H1 (cell line): Measurements from ENCODE around the gene RWDD4. TPM values are rescaled to one million over a fixed set of nuclear protein-coding genes. Genes with fewer than 3 reads are reported as not detected.

Source experiments
- CTCF ChIA-PET: fragments of 300-600 bp; sonication (Branson Sonifier 250); formaldehyde crosslinking; loops from one replicate; lab custom pipeline; 2021; ENCODE audit not compliant: partially characterized antibody; lab: Charles Lee
- POLR2A ChIA-PET: fragments of 300-600 bp; sonication (Branson Sonifier 250); formaldehyde crosslinking; loops from one replicate; lab custom pipeline; 2021; ENCODE audit warnings: inconsistent platforms; ENCODE audit not compliant: partially characterized antibody; lab: Charles Lee
- DNase-seq, 2 experiments: peaks; one replicate each; pipeline versions ENCODE4 v3.0.0 to v3.0.0-alpha.2; 2010 to 2022; ENCODE audit warnings: low spot score in 2 of 2, low read depth in 1 of 2, mixed read lengths in 1 of 2
- FAIRE-seq: peaks from 2 replicates; lab custom pipeline; 2011; peaks lifted over from hg19 to GRCh38; lab: Jason Lieb, UNC
- H2AFZ ChIP-seq: 2 replicates; pipeline ENCODE4 v1.8.1; 2012; ENCODE audit warnings: low read length, inconsistent platforms
- H2AK5ac ChIP-seq: 2 replicates; pipeline ENCODE4 v1.6.1; 2013; ENCODE audit warnings: low read depth, low read length
- H2BK120ac ChIP-seq: replicated peaks from 2 replicates; pipeline ENCODE3; 2013; ENCODE audit warnings: low read depth, low read length, inconsistent platforms
- H2BK12ac ChIP-seq: 2 replicates; pipeline ENCODE4 v1.6.1; 2013; ENCODE audit warnings: low read depth, low read length
- H2BK15ac ChIP-seq: 2 replicates; pipeline ENCODE4 v1.6.1; 2013; ENCODE audit warnings: low read length
- H2BK20ac ChIP-seq: 2 replicates; pipeline ENCODE4 v1.6.1; 2013; ENCODE audit warnings: low read length
- H2BK5ac ChIP-seq: 2 replicates; pipeline ENCODE4 v1.6.1; 2013; ENCODE audit warnings: low read depth, low read length
- H3K14ac ChIP-seq: 2 replicates; pipeline ENCODE4 v1.6.1; 2013; ENCODE audit warnings: inconsistent platforms; ENCODE audit not compliant: insufficient read length
- H3K18ac ChIP-seq: 2 replicates; pipeline ENCODE4 v1.6.1; 2013; ENCODE audit warnings: low read length; ENCODE audit errors: extremely low read depth
- H3K23ac ChIP-seq: 2 replicates; pipeline ENCODE4 v1.6.1; 2013; ENCODE audit warnings: inconsistent platforms; ENCODE audit not compliant: insufficient read length
- H3K23me2 ChIP-seq: 2 replicates; pipeline ENCODE4 v1.6.1; 2013; ENCODE audit warnings: low read depth, low read length
- H3K27ac ChIP-seq: 2 replicates; pipeline ENCODE4 v1.6.1; 2011; ENCODE audit warnings: low read depth, low read length, inconsistent platforms
- H3K27me3 ChIP-seq, 4 experiments: replicated peaks in 1 of 4; 1 replicate in 1 of 4; 2 replicates in 3 of 4; pipeline versions ENCODE4 v1.6.1 to v1.8.1; 2011 to 2013; ENCODE audit warnings: low read length in 3 of 4, mild to moderate bottlenecking in 3 of 4, inconsistent platforms in 2 of 4, mixed read lengths in 2 of 4, moderate library complexity in 1 of 4; ENCODE audit not compliant: control insufficient read depth in 3 of 4, insufficient read depth in 3 of 4; ENCODE audit errors: extremely low read depth in 1 of 4
- H3K36me3 ChIP-seq, 4 experiments: 2 replicates each; pipeline versions ENCODE4 v1.6.1 to v1.8.1; 2011 to 2013; ENCODE audit warnings: mild to moderate bottlenecking in 4 of 4, low read length in 3 of 4, moderate library complexity in 2 of 4, control low read depth in 1 of 4, inconsistent platforms in 1 of 4; ENCODE audit not compliant: insufficient read depth in 4 of 4, control insufficient read depth in 2 of 4
- H3K4ac ChIP-seq: replicated peaks from 2 replicates; pipeline ENCODE3; 2013; ENCODE audit warnings: low read length, low read depth, mixed read lengths, inconsistent platforms; ENCODE audit not compliant: insufficient read length
- H3K4me1 ChIP-seq, 4 experiments: replicated peaks in 1 of 4; 1 replicate in 1 of 4; 2 replicates in 3 of 4; pipeline versions ENCODE4 v1.6.1 to v1.8.1; 2011 to 2013; ENCODE audit warnings: low read length in 3 of 4, inconsistent platforms in 2 of 4, mixed read lengths in 1 of 4; ENCODE audit not compliant: insufficient read depth in 4 of 4, control insufficient read depth in 3 of 4
- H3K4me2 ChIP-seq, 2 experiments: 2 replicates each; pipeline versions ENCODE4 v1.6.1 to v1.8.1; 2011 to 2013; ENCODE audit warnings: low read depth in 2 of 2, low read length in 2 of 2, control low read depth in 1 of 2, inconsistent platforms in 1 of 2, mild to moderate bottlenecking in 1 of 2; ENCODE audit not compliant: insufficient read depth in 1 of 2
- H3K4me3 ChIP-seq, 4 experiments: fragments of 200-600, 300-600 bp in 1 of 4; sonication (generic), shearing (Covaris generic), sonication (Bioruptor Twin) in 1 of 4; 2 replicates each; pipeline versions ENCODE4 v1.5.1 to v1.8.1; 2011 to 2016; ENCODE audit warnings: low read length in 4 of 4, low read depth in 3 of 4, control low read depth in 2 of 4, inconsistent platforms in 2 of 4, mild to moderate bottlenecking in 2 of 4, mixed read lengths in 1 of 4, moderate library complexity in 1 of 4; ENCODE audit not compliant: insufficient read depth in 2 of 4; ENCODE audit errors: extremely low read depth in 1 of 4
- H3K56ac ChIP-seq: replicated peaks from 2 replicates; pipeline ENCODE3; 2013; ENCODE audit warnings: low read depth, mild to moderate bottlenecking, mixed read lengths, low read length, inconsistent platforms; ENCODE audit not compliant: insufficient read length
- H3K79me1 ChIP-seq: 2 replicates; pipeline ENCODE4 v1.6.1; 2013; ENCODE audit warnings: low read depth, low read length, control low read depth
- H3K79me2 ChIP-seq, 2 experiments: 2 replicates each; pipeline versions ENCODE4 v1.6.1 to v1.8.1; 2012 to 2013; ENCODE audit warnings: low read length in 2 of 2, mild to moderate bottlenecking in 2 of 2, inconsistent platforms in 1 of 2; ENCODE audit not compliant: insufficient read depth in 2 of 2, control insufficient read depth in 1 of 2
- H3K9ac ChIP-seq, 4 experiments: replicated peaks in 1 of 4; 1 replicate in 1 of 4; 2 replicates in 3 of 4; pipeline versions ENCODE4 v1.6.1 to v1.8.1; 2011 to 2013; ENCODE audit warnings: low read depth in 3 of 4, low read length in 3 of 4, control low read depth in 2 of 4, mild to moderate bottlenecking in 2 of 4, moderate library complexity in 2 of 4, inconsistent platforms in 1 of 4; ENCODE audit errors: extremely low read depth in 1 of 4
- H3K9me3 ChIP-seq, 2 experiments: 2 replicates each; pipeline versions ENCODE4 v1.6.1 to v1.8.1; 2012 to 2013; ENCODE audit warnings: mild to moderate bottlenecking in 2 of 2, moderate library complexity in 2 of 2, control low read depth in 1 of 2, inconsistent platforms in 1 of 2, low read depth in 1 of 2, low read length in 1 of 2, mixed read lengths in 1 of 2; ENCODE audit not compliant: insufficient read depth in 2 of 2
- H4K20me1 ChIP-seq, 2 experiments: replicated peaks in 1 of 2; 2 replicates each; pipeline versions ENCODE3 to v1.8.1; 2011 to 2013; ENCODE audit warnings: inconsistent platforms in 2 of 2, low read length in 2 of 2, mild to moderate bottlenecking in 1 of 2; ENCODE audit not compliant: insufficient read depth in 2 of 2, control insufficient read depth in 1 of 2
- H4K5ac ChIP-seq: 2 replicates; pipeline ENCODE4 v1.6.1; 2013; ENCODE audit warnings: low read length, low read depth, mixed read lengths, inconsistent platforms; ENCODE audit not compliant: insufficient read length
- H4K8ac ChIP-seq: 2 replicates; pipeline ENCODE4 v1.8.0; 2013; ENCODE audit warnings: mild to moderate bottlenecking, moderate library complexity, low read length, inconsistent platforms; ENCODE audit not compliant: insufficient read depth; ENCODE audit errors: extremely low read depth
- H4K91ac ChIP-seq: replicated peaks from 2 replicates; pipeline ENCODE3; 2013; ENCODE audit warnings: low read length, mixed read lengths, inconsistent platforms; ENCODE audit not compliant: insufficient read length
- BRCA1 ChIP-seq: IDR thresholded peaks from 2 replicates; pipeline ENCODE4 v1.6.1; 2012; ENCODE audit warnings: low read depth, low read length, improper control_type of control experiment
- POLR2AphosphoS5 ChIP-seq: IDR thresholded peaks from 2 replicates; pipeline ENCODE4 v1.6.1; 2011; ENCODE audit warnings: low read depth, low read length
- WGBS, 2 experiments: shearing (Covaris generic) in 1 of 2; methylation state at CpG; one replicate each; pipeline versions ENCODE4 v1.1.6 to v1.1.7; 2013 to 2015; ENCODE audit warnings: low lambda C conversion rate in 2 of 2, mixed read lengths in 2 of 2, inconsistent platforms in 1 of 2, low coverage in 1 of 2, missing lambda C conversion rate in 1 of 2; ENCODE audit not compliant: insufficient replicate concordance in 2 of 2, insufficient coverage in 1 of 2, insufficient read length in 1 of 2; ENCODE audit errors: extremely low coverage in 1 of 2, missing lambda C conversion rate in 1 of 2; 5-methylcytosine and 5-hydroxymethylcytosine counted together
- polyA plus RNA-seq, 7 experiments: library from polyadenylated mRNA; depleted of rRNA in 3 of 7; stranded (reverse) in 5 of 7; unstranded in 2 of 7; fragments of >200 nt in 5 of 7; fragments of 200-250 nt in 2 of 7; gene quantifications; 1 replicate in 5 of 7; 2 replicates in 1 of 7; 4 replicates in 1 of 7; pipeline versions ENCODE4 v1.2.1 to v1.2.3, GENCODE V29; 2011 to 2013; ENCODE audit warnings: missing spikeins in 2 of 7, mixed read lengths in 2 of 7
- total RNA-seq: library from RNA; stranded (reverse); fragmentation: NEBNext Ultra II Directional; extraction: Animal tissue kit (Norgen Biotek cat#: 25700); gene quantifications from 2 replicates; pipeline ENCODE4 v1.2.1, GENCODE V29; 2021

RWDD4 gene
- total and polyA plus RNA-seq, 2 of the 8 experiments (the other 6 are each of a cell fraction or from before 2014, with no cell fraction given) = 5.4 to 18.9 TPM

DNA sequence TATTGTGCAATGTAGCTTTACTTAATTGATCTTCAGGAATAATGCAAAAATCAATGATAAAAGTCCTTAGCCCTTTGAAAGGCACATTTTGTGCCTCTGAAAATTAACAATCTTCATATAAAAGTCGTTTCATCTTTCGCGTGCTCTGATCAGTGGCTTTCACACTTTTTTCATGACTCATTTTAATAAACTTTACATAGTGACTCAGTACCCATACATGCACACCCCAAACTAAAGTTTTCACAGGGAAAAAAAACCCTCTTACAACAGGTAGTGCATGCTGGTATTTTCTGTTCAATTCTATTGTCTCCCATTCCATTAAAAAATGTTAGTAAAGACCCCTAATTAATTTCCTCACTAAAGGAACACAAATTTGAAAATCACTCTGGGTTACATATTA, 21.5 kb downstream of the RWDD4 start:
- H3K23ac ChIP-seq = no peak overlapping the region
- no peaks in the 10 kb centered on the region for H4K20me1 ChIP-seq
- no peak overlapping the region for H2BK5ac ChIP-seq
- H3K36me3 ChIP-seq = peaks cover 0 to 3% (median 0%) of the 10 kb centered on the region in 4 experiments; a peak in 3 of 8 replicates
- no peak overlapping the region for H3K27ac ChIP-seq
- 90% methylated on average over 3 of the region's 3 CpGs; no CpG with 5 or more reads in 1 of the 2 experiments for WGBS, 2 experiments
- POLR2A ChIA-PET = no interaction called here
- H3K79me1 ChIP-seq = no peaks in the 10 kb centered on the region
- no peak overlapping the region for H4K91ac ChIP-seq
- no peak overlapping the region for H2BK12ac ChIP-seq
- no peak overlapping the region for H2AK5ac ChIP-seq
- TF ChIP-seq POLR2AphosphoS5 (no peak), BRCA1 (no peak)
- no peak overlapping the region for H2BK20ac ChIP-seq
- H2AFZ ChIP-seq = no peak overlapping the region
- FAIRE-seq = no peak
- no peak overlapping the region for H2BK15ac ChIP-seq
- peaks cover 2 to 9% (median 5%) of the 10 kb centered on the region in 4 experiments; a peak in 6 of 7 replicates for H3K4me1 ChIP-seq
- H3K56ac ChIP-seq = no peak overlapping the region
- no peak overlapping the region for H3K4me2 ChIP-seq
- H2BK120ac ChIP-seq = no peak overlapping the region
- no peaks in the 10 kb centered on the region for H3K27me3 ChIP-seq
- H3K4ac ChIP-seq = no peak overlapping the region
- H3K9me3 ChIP-seq = no peaks in the 10 kb centered on the region
- H3K79me2 ChIP-seq = no peaks in the 10 kb centered on the region
- H4K8ac ChIP-seq = no peak overlapping the region
- no peak overlapping the region for H3K9ac ChIP-seq
- no peak overlapping the region for H3K18ac ChIP-seq
- no peak for DNase-seq
- no peak overlapping the region for H3K4me3 ChIP-seq
- H3K23me2 ChIP-seq = no peaks in the 10 kb centered on the region
- no peak overlapping the region for H3K14ac ChIP-seq
- CTCF ChIA-PET = interaction anchor here (1.1 to 1.7 kb wide), 3 partner anchors 12 to 167 kb away, joined by 3 to 5 read pairs (median 4); no protein-coding TSS in a partner anchor
- no peak overlapping the region for H4K5ac ChIP-seq
